GM19240 (cell line): ENCODE measurements around the gene MCTP2.
"Not testable (repeated sequence)": the region's sequence is repeated elsewhere in the genome, so short reads cannot be mapped to it uniquely, and the experiment has no call there.

Source experiments
- DNase-seq: peaks from one replicate; pipeline ENCODE4 v3.0.0; 2011; ENCODE audit warnings: low spot score; ENCODE audit not compliant: insufficient read length

The MCTP2 gene

DNA sequence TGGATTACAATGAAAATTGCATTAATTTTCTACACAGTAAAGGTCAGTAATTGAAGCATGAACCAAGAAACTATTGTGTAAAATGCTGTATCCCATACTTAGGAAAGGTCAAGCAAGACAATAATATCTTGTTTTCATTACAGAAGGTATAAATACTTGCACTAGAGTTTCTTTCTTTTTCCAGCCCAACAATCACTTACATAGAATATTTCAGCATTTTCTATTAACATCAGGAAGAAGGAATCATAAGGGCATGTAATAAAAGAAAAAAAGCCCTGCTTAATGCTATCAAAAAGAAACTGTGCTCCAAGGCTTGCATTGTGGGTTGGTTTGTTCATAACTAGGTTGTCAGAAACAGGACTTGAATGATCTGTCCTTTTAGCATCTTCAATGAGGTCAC, 215.1 kb downstream of the MCTP2 start:
- DNase-seq = no peak

DNA sequence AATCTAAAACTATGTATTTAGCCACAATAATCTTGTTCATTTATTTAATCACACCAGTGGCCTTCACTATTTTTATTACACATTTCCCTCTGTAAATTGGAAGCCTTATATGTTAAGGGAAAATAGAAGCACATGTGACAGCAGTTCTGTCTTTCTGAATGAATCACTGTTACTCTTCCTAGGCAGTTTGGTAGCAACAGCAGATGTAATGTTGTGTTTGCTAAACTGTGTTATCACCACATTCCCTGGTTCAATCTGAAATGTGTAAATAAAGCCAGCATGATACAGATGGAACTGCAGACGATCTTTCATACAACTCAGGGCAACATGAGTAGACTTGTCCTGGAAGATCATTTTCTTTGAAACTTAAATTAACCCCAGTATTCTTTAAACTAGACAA, 220.1 kb downstream of the MCTP2 start:
- DNase-seq = no peak

DNA sequence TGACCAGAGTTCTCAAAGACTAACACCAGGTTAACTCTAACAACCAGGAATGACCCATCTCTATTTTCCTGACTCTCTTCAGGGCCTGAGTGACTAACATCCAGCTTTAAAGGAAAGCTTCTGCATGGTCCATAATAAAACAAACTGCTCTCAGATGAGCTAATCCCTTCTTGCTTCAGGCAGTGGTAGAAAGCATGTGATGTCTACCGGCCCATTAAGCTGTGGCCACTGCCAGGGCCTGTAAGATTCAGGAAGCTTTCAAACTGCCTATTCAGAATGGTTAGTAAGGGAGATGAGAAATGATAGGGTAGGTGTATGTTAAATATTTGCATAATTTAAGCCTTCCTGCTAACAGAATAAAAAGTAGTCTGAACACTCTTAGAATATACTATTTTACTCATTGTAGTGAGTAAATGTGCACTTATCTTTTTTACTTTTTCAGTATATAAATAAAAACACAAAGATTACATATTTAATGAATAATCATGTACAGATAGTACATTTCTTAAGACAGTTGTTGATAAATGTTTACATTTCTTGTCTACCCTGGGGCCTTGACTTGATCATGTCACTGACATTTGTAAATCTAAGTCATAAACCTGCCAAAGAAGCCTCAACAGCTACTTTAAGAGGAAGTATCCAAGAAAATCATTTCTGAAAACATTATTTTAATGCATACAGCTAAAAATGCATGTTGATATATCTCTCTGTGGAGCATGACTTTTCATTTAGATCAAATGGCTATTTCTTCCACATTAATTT, 222.0 kb downstream of the MCTP2 start:
- no peak for DNase-seq

DNA sequence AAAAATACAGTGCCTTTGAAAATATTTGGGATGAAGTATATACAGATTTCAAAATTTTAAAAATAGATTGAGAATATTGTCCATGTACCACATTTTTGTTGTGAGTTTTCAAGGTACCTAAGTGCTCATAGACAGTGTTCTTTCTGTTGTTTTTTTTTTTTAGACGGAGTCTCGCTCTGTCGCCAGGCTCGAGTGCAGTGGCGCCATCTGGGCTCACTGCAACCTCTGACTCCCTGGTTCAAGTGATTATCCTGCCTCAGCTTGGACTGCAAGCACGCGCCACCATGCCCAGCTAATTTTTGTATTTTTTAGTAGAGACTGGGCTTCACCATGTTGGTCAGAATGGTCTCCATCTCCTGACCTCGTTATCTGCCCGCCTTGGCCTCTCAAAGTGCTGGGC, 223.9 kb downstream of the MCTP2 start:
- DNase-seq = no peak

DNA sequence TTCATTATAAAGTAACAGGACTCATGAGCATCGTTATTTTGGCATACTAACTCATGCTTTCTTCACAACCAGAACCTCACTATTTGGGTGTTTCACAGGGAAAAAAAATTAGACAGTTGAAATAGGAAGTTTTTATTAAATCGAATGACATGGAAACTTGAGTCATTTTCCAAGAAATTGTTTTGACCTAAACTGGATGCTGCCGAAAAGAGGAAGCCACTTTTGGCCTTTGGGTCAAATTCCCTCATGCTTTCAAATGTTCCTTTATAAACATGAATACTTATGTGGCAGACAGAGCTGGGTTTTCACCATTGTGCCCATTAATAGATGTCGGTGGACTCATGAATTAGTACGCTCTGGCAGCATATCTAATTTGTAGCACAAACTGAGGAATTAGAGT, 224.9 kb downstream of the MCTP2 start:
- DNase-seq = no peak

DNA sequence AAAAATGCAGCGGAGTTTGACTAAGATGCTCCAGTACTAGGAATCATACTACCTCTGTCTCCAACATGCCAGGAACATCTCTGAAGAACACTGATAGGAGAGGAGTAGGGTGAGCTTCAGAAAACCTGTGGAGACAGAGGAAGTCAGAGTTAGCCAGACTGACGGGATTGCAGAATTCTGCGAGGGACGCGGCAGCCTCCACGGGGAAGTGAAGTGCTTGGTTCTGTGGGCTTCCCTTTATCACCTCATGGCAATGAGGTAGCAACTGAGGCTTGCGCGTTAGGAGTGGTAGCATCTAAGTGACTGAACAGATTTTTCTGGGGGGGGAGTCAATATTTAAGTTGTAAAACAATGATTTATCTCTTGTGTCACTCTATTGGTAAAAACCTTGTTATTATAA, 226.3 kb downstream of the MCTP2 start:
- DNase-seq = no peak

DNA sequence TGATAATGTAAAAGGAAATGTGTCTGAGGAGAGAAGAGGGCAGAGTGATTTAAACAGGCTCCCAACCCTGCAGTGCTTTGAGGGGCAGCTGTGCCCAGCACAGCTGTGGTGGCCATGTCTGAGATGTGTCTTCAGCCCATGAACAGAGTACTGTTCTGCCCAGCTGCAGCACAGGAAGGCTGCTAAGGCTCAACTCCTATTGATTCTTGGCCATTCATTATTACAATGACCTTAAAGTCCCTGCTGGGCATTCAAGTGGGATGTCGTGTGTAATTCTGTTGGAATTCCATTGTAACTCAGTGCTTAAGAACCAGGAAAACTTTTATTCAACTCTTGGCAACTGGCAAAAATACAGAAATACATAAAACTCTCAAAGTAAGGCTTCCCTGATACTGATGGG, 229.3 kb downstream of the MCTP2 start:
- no peak for DNase-seq

DNA sequence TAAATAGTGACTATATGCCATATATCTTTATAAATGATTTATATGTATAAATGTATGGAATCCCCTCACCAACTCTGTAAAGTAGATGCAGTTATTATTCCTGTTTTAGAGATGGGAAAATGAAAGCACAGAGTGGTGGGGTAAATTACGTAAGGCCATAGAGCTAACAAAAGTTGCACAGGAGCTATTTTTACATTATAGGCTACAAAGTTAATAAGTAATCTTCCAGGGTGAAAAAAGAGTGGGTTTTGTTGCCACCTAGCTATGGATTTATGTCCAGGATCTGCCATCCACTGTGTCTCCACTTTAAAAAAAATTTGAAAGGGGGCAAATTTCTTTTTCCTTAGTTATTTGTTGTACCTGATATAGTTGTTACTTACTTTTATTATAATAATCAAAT, 235.7 kb downstream of the MCTP2 start:
- DNase-seq = no peak

DNA sequence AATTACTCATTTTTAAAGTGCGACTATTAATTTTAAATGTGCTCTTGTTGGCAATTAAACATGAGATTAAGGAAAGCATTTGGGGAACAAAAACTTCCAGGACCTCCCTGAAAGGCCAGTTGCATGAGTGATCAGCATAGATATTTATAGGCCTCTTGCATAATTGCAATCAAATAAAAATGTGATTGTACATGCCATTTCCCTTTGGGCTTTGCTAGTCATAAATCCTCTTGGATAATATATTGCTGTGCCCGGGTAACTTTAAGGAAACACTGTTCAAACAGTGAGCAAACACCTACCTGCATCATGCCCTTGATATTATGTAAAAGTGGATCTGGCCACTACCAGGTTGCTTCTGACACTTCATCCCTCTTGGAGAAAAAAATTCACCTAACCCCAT, 239.1 kb downstream of the MCTP2 start:
- no peak for DNase-seq

DNA sequence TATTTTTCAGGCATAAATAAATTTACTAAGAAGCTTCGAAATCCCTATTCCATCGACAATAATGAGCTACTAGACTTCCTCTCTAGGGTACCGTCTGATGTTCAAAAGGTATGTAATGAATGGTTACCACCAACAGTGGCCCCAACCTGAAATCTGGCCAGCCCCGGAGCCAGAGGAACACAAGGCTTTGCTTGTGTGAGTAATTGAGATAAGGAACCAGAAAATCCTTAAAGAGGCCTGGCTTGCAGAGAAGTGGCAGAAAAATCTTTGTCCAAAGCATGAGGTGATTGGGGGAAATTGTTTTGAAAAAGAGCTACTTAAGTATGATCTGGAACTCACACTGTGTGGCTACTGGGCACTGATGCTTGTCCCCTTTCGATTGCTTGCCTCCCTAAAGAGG, 245.3 kb downstream of the MCTP2 start:
- no peak for DNase-seq

DNA sequence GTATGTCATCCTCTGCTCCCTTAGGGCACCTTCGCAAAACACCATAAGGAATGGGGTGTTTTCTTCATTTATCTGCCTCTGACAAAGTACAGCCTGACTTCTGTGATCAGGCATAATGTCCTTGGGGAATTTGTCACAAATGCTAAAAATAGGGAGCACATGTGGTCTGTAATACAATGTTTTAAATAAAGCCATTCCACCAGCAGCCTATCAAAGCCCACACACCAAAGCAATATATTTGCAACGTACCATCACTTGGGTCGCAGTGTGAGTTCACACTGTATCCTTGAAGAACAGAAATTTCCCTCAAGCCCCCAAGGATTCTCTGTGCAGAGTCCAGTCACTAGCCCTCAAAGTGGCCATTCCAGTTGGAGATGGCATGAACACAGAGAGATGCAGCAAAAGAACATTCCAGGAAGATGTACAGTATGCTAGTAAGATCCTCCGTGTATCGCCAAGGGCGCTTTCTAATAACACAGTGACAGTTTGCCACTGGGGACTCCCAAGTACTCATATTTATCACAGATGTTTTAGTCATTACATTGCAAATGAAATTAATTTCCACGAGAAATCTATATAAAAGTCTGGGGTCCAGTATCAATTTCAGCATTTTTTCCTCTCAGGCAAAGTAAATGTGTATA, 246.7 kb downstream of the MCTP2 start:
- no peak for DNase-seq

DNA sequence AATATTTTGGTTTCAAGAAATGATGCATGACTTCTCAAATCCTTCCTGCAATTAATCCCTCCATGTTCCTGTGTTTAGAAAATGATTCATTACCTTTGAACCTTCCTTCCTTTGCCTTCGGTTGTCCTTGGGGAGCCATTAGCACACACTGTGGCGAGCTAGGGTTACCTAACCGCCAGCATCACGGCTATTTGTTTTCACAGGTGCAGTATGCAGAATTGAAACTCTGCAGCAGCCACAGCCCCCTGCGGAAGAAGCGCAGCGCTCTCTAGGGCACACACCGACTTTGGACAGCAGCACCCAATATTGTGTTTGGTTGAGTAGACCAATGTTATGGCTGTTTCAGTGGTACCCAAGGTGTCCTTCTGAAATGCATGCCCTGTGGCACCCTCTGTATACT, 247.4 kb downstream of the MCTP2 start:
- no peak for DNase-seq

DNA sequence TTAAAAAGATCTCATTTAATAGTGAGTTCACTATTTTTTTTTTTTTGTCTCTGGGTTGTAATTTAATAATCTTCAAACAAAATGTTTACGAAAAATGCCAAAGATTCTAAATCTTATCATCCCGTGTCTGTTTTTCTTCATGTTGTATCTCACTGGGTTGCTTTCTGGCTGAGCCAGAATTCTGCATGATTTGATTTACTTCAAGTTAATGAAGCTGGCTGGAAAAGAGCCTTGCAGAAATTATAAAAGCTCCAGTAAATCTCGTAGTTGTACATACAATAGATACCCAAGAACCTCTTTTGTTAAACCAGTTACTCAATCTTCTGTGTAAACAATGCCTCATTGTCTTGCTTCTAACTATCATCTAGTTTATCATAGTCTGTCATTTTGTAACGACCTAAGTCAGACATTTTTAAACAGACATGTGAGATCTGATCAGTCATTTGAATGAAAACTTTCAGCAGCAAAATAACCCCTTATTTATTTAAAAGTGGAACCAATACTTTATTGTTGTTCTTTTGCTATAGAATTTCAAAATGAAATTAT, 249.0 kb downstream of the MCTP2 start:
- no peak for DNase-seq

DNA sequence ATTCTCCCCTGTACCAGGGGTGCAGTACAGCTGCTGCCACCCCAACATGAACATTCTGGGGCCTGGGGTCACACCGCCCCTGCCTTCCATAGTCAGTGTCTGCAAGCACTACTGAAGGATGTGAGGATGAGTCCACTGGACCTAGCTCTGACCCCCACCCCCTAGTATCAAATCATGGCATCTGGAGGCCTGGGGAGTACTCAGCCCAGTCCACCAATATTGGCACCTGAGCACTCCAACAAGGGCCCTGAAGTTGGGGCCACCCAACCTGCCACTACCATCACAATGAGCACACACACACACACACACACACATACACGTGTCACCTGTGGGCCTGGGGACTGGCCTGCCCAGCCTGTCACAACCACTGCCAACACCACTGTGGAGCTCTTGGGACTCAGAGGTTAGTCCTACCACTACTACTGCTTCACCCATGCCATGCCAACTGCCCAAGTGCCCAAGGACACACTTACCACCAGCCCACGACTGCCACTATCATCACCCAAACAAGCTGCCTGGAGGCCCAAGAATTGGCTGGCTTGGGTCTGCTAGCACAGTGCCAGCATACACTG, 253.9 kb downstream of the MCTP2 start:
- DNase-seq = no peak

DNA sequence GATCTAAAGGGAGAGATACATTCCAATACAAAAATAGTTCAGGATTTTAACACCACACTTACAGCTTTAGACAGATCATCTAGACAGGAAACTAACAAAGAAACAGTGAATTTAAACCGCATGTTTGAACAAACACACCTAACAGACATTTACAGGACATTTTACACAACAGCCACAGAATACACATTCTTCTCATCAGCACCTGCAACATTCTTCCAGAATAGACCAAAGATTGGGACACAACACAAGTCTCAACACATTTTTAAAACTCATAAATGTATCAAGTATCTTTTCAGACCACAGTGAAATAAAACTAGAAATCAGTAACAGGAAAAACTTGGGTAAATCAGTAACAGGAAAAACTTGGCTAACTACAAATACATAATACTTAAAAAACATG, 256.3 kb downstream of the MCTP2 start:
- DNase-seq = no peak

DNA sequence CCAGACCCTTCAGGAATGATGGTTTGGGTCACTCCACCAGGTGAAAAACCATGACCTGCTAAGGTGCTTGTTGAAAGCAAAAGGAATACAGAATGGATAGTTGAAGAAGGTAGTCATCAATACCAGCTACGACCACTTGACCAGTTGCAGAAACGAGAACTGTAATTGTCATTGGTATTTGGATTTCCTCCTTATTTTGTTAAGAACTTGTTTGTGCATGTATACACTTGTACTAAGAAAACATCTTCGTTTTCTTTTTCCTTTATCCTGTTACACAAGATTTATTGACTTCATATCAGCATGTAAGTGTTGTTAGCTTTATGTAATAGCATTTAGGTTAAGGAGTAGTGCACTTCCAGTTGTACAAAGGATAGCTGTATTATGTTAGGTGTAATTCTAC, 261.8 kb downstream of the MCTP2 start:
- DNase-seq = no peak

DNA sequence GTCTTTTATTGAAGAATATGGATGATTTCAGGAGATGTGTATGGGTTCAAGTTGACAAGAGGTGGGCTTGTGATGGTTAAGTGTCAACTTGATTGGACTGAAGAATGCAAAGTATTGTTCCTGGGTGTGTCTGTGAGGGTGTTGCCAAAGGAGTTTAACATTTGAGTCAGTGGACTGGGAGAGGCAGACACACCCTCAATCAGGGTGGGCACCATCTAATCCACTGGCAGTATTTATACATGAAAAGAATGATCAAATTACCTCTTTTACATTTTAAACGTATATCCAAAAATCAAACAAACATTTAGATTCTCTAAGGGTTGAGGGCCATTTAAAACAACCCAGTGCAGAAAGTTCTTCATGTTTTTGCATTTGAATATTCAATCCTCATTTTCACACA, 262.2 kb downstream of the MCTP2 start:
- not testable (repeated sequence) for DNase-seq

DNA sequence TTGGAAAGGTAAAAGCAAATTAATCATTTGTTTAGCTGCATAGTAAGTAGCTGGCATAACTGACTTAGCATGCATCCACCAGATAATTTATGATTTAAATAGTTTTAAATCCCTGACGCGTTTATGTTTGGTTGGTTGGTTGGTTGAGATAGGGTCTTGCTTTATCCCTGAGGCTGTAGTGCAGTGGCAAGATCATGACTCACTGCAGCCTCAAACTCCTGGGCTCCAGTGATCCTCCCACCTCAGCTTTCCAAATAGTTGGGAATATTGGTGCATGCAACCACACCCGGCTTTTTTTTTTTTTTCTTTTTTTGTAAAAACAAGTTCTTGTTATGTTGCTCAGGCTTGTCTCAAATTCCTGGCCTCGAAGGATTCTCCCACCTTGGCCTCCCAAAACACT, 263.4 kb downstream of the MCTP2 start:
- no peak for DNase-seq

DNA sequence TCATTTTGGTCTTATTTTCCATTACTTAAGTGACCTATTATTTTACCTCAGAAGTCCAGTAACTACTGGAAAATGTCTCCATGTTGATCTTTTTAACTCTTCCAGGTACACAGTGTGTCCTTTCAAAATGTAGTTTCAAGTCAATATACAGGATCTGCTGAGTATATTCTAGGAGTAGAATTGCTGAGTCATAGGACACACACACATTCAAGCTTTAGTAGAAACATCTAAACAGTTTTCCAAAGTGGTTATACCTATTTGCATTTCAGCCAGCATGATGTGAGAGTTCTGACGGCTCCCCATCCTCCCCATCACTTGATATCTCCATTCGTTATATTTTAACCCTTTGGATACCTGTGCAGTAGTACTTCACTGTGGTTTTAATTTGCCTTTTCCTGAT, 271.9 kb downstream of the MCTP2 start:
- no peak for DNase-seq

DNA sequence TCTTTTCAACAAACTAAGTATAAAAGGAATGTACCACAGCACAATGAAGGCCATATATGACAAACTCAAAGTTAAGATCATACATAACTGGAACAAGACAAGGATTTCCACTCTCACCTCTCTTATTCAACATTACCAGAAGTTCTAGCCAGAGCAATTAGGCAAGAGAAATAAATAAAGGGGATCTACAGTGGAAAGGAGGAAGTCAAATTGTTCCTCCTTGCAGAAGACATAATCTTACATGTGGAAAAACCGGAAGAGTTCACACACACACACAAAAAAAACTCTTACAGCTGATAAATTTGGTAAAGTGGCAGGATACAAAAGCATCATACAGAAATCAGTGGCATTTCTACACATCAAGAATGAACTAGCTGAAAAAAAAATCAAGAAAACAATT, 277.9 kb downstream of the MCTP2 start:
- no peak for DNase-seq

DNA sequence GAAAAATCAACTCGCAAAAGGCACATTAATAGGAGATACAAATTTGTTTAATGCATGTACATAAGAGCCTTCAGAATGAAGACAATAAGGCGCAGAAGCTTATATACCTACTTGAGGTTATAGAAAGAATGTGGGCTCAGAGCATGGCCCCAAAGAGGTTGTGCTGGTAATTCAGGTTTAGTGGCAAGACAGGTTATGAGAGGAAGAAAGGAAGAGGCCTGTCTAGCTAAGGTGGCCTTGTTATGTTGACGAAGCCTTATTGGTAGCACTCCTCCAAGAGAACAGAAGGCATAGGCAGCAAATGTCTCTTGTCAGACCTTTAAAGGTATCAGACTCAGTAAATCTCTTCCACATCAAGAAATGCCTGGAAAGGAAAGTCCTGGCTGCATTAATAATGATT, 290.8 kb downstream of the MCTP2 start:
- no peak for DNase-seq

DNA sequence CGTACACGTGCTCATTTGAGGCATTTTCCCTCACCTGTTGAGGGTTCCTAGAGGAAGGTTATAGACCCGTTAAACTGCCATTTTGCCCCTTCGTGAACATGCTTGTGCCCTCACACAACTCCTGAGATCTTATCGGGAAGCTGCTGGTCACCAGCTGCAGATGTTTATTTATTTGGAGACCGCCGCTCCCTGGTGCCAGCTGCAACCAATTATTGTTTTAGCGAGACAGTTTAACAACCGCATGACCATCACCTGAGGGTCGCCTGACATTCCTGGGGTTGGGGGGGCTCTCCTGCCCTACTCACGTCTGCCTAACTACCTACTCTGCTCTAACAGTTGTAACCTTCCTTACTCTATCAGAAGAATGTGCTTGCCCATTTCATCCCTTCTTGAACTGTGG, 292.5 kb downstream of the MCTP2 start:
- DNase-seq = no peak

DNA sequence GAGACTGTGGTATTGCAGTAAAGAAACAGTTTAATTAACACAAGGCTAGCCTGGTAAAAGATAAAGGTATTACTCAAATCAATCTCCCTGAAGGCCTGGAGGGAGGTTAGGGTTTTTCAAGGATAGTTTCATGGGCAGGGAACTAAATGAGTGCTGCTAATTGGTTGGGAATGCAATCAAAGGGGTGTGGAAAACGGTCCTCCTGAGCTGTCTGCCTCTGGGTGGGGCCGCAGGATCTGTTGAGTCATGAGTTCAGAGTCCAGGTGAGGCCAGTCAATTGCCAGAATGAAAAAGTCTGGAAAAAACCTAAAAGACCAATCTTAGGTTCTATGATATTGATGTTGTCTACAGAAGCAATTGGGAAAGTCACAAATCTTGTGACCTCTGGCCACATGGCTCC, 293.2 kb downstream of the MCTP2 start:
- no peak for DNase-seq
